GM21528 (cell line): ENCODE measurements around the gene PTPRN2.
"Not testable (repeated sequence)": the region's sequence is repeated elsewhere in the genome, so short reads cannot be mapped to it uniquely, and the experiment has no call there.

Source experiments
- ATAC-seq: cut with Tn5 transposase; IDR thresholded peaks from one replicate; pipeline ENCODE4 v1.9.1; 2021; ENCODE audit warnings: mild to moderate bottlenecking, moderate library complexity; ENCODE audit not compliant: unreplicated experiment, low FRiP score

Gene PTPRN2

DNA sequence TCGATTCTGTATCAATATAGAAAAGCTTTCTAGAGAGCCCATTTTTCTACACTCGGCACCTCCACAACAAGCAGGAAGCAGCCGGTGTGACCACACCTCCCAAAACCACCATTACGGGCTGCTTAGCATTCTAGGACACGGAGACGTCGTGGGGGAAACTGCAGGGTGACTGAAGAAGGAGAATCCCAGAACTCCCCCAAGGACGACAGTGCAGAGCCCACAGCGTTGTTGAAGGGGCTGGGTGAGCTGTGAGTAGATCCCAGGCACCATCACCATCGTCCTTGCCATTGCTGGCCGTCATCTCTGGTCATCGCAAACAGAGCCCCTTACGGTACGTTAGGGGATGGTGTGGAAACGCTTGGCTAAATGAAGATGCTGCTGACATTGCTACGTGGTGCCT lies 351.8 kb downstream of the PTPRN2 start:
- no peak for ATAC-seq

- ATAC-seq: no peak
Observed at GRCh38 chr7:158229945-158230344, 357.7 kb downstream of the PTPRN2 start.

DNA sequence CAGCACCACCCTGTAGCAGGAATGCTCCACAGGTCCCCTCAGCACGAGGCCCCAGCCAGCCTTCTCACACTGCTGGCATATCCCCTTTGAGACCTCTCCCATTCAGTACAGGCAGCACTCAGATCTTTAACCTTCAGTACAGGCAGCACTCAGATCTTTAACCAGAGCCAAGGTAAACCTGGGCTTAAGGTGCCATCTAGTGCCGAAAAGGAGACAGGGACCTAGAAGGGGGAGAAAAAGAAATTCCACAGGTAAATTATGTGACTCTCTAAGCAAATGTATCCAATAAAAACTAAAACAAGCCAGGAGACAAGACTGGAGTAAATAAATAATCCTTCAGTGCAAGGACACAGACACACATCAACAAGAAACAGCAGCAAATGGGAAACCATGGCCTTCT lies 358.6 kb downstream of the PTPRN2 start:
- ATAC-seq: no peak

GRCh38 chr7:158228131-158228530 lies 359.5 kb downstream of the PTPRN2 start:
- no peak for ATAC-seq

DNA sequence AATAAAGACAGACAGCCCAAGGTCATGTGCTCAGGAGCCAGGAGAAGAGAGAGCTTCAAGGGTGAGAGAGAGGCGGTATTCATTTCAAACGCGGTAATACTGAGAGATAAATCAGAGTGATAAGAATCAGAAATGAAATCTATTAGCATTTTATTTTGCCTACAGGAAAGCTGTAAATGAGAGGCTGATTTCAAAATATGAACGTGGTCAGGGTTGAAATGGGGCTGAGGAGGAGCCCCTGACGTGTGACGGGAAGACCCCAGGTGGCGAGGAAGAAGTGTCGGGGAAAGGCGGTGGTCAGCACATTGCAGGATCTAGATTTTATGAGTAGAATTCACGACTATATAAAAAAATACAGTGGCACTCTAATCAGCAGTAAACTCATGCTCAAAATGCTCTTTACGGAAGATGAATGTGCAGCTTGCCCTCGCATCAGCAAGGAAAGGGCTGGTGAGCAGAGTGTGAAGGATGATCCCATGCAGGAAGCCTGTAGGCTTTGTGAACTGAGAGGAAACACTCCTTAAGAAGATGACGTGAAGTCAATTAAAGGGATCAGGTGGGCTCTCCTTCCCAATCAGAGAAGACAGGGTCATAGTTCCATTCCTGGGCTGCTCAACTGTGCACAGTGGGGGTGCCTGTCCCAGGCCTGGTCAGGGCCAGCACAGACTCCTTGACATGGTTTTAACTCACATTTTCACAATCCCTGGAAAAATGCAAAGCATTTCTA lies 360.2 kb downstream of the PTPRN2 start:
- ATAC-seq: no peak

DNA sequence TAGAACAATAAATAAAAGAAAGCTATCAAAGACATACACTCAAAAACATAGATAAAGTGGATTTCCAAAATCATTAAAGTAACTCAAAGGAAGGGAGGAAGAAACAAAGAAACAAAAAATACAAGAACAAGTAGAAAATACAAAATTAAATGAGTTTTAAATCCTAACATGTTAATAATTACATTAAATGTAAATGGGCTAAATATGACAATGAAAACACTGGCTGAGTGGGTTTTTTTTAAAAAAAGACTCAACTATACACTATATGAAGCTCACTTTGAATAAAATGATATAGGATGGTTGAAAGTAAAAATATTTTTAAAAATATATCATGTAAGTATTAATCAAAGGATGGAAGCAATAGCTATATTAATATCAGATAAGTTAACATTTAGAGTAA lies 371.4 kb downstream of the PTPRN2 start:
- ATAC-seq: no peak

DNA sequence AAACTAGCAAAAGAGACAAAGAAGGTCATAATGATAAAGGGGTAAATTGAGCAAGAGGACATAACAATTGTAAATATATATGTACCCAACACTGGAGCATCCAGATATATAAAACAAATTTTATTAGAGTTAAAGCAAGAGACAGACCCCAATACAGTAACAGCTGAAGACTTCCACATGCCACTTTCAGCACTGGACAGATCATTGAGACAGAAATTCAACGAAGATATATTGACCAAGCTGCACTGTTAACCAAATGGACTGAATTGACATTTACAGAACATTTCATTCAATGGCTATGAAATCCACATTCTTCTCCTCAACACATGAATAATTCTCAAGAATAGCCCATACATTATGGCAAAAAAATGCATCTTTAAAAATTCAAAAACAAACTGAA lies 378.2 kb downstream of the PTPRN2 start:
- ATAC-seq: no peak

DNA sequence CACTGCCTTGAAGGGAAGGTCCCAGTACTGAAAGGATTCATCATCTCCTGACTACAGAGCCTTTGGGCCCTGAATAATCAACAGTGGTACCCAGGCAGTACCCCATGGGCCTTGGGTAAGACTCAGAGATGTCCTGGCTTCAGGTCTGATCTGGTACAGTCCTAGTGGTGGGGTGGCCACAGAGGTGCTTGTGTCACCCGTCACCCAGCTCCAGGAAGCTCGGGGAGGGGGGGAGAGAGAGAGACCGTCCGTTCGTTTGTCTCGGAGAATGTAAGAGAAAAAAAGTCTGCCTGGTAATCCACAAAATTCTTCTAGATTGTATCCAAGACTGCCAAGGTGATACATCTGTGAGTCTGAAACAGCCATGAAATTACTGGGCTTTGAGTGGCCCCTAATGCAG lies 381.3 kb downstream of the PTPRN2 start:
- ATAC-seq: no peak

- ATAC-seq: no peak
Observed at GRCh38 chr7:158204453-158204852, 383.2 kb downstream of the PTPRN2 start.

DNA sequence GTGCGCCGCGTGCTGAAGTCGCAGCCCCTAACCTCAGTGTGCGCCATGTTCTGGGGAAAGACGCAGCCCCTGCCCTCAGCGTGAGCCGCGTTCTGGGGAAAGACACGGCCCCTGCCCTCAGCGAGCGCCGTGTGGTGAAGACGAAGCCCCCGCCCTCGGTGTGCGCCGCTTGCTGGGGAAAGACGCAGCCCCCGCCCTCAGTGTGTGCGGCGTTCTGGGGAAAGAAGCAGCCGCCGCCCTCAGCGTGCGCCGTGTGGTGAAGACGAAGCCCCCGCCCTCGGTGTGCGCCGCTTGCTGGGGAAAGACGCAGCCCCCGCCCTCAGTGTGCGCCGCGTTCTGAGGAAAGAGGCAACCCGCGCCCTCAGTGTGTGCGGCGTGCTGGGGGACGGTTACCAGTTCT lies 383.7 kb downstream of the PTPRN2 start:
- not testable (repeated sequence) for ATAC-seq

DNA sequence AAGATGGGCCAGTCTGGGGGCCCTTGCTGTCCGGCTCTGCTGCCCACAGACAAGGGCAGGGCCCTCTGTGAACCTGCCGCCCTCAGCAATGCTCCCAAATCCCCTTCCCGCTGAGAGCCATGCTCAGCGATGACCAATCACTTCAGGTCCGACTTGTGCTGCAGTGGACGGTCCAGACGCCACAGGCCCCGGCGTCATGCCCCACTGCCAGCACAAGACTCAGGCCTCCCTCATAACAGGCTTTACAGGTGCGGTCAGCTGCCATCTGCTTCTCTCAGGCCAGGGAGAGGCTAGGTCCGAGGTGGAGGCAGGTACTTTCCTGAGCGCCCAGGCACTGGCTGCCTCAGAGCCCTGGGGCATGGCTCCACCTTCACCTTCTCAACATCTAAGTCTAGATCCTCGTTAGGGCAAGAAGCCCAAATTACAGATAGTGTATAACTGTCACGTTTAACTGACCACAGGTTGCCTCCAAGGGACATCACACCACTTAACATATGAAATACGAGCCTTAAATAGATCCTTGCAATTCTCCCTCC lies 393.2 kb downstream of the PTPRN2 start:
- no peak for ATAC-seq

DNA sequence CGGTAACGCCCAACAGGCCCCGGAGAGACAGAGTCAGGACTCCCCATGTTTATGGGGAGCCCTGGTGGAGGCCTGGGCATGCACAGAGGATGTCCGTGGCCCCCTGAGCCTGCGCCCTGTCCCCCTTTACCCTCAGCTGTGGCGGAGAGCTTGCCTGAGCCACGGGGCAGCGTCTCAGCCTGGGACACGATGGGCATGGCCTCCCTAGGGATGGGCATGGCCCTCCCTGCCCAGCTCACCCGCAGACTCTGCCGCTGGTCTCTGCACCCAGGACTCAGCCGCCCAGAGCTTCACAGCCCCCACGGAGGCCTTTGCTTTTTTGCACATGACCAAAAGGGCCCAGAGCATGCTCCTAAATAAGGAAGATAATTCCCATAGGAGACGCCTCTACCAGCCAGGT lies 394.2 kb downstream of the PTPRN2 start:
- ATAC-seq: no peak

GRCh38 chr7:158192956-158193355 lies 394.7 kb downstream of the PTPRN2 start:
- no peak for ATAC-seq

- no peak for ATAC-seq
Observed at GRCh38 chr7:158192184-158192835, 395.3 kb downstream of the PTPRN2 start.

DNA sequence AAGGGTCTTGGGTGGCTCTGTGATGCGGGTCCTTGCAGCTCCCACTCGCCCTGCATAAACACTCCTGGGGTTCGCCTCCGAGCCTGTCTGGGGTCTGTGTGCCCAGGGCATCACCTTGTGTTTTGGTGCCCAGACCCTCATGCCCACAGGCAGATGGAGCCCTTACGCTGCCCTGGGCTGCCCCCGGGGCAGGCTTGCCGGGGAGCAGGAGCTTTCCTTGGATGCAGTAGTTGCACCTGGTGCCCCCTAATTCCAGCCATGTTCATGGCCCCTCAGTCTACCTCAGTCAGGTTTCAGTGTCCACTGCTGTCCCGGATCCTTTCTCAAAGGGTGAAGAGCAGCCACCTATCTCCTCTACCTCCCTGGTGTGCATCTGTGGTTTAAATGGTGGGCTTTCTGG lies 396.0 kb downstream of the PTPRN2 start:
- ATAC-seq: no peak

DNA sequence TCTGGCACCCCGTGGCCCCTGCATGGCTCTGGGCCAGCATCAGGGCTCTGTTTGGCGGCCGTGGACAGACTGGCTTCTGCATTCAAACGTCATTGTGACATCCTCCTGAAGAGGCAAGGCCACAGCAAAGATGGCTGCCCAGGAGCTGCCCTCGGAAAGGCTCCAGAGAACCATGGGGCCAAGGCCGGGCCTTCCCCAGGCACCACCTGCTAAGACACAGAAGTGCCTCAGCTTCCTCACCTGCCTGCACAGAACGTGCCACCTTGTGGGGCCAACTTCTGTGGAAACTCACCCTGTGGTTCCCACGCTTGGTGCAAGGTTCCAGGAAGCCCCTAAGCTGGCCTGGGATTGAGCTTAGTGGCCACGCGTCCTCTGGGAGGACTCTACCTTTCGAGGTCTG lies 396.9 kb downstream of the PTPRN2 start:
- no peak for ATAC-seq

GRCh38 chr7:158188676-158189075 lies 398.9 kb downstream of the PTPRN2 start:
- ATAC-seq: no peak

GRCh38 chr7:158187694-158187994 lies 400.0 kb downstream of the PTPRN2 start:
- ATAC-seq: no peak

GRCh38 chr7:158186864-158187693 lies 400.5 kb downstream of the PTPRN2 start:
- no peak for ATAC-seq

- ATAC-seq: no peak
Observed at GRCh38 chr7:158186406-158186805, 401.2 kb downstream of the PTPRN2 start.

DNA sequence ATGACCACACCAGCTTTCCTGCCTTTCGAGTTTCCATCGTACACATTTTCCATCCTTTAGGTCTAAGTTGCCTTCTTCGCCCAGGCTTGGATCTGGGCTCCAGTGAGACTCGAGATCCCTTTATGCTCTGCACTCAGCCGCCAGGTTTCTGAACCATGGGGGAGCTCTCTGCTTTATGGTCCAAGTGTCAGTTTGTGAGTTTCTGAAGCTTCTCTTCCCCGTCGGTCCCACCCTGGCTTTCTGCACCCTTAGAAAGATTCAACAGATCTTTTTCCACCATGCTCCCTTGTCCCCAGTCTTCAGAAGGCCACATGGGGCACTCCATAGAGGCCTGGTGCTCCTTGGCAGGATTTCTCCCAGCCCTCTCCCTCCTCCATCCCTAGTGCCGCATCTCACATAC lies 402.0 kb downstream of the PTPRN2 start:
- ATAC-seq: no peak
